Loucy (cell line): ENCODE results near the gene DIDO1.

Experiments used
- H2AFZ ChIP-seq: fragments of 200-600 bp; sonication (generic); 2 replicates; pipeline ENCODE4 v1.6.0; 2016; ENCODE audit warnings: antibody characterized with exemption, mild to moderate bottlenecking, low read length, moderate library complexity
- H3F3A ChIP-seq: fragments of 200-600 bp; 2 replicates; pipeline ENCODE4 v1.6.0; 2016; ENCODE audit warnings: antibody characterized with exemption, low read depth, mild to moderate bottlenecking
- H3K27me3 ChIP-seq: fragments of 200-600 bp; sonication (generic); 2 replicates; pipeline ENCODE4 v1.6.1; 2014; ENCODE audit warnings: low read length, mild to moderate bottlenecking; ENCODE audit not compliant: insufficient read depth, poor library complexity, severe bottlenecking
- H3K36me3 ChIP-seq: fragments of 200-600 bp; sonication (generic); 2 replicates; pipeline ENCODE4 v1.6.1; 2016; ENCODE audit warnings: low read length; ENCODE audit not compliant: insufficient read depth
- H3K4me1 ChIP-seq: fragments of 200-600 bp; sonication (generic); 2 replicates; pipeline ENCODE4 v1.5.1; 2014; ENCODE audit warnings: low read length, mild to moderate bottlenecking; ENCODE audit not compliant: insufficient read depth, poor library complexity, severe bottlenecking
- H3K4me2 ChIP-seq: fragments of 200-600 bp; sonication (generic); 2 replicates; pipeline ENCODE4 v1.6.0; 2014; ENCODE audit warnings: antibody characterized with exemption, low read length, low read depth, mild to moderate bottlenecking; ENCODE audit not compliant: poor library complexity, severe bottlenecking
- H3K4me3 ChIP-seq: fragments of 200-600 bp; sonication (generic); 2 replicates; pipeline ENCODE4 v1.5.1; 2014; ENCODE audit warnings: low read length, mild to moderate bottlenecking, mixed read lengths; ENCODE audit not compliant: poor library complexity, severe bottlenecking
- H3K79me2 ChIP-seq: fragments of 200-600 bp; sonication (generic); 2 replicates; pipeline ENCODE4 v1.6.1; 2014; ENCODE audit warnings: low read length; ENCODE audit not compliant: insufficient read depth
- H3K9ac ChIP-seq: fragments of 200-600 bp; sonication (generic); 2 replicates; pipeline ENCODE4 v1.6.0; 2014; ENCODE audit warnings: mild to moderate bottlenecking, low read depth, low read length, moderate library complexity; ENCODE audit not compliant: poor library complexity, severe bottlenecking
- H3K9me2 ChIP-seq: fragments of 200-600 bp; sonication (generic); replicated peaks from 2 replicates; pipeline ENCODE4 v1.6.1; 2016; ENCODE audit warnings: low read depth, low read length, mixed read lengths
- H3K9me3 ChIP-seq: fragments of 200-600 bp; sonication (generic); 2 replicates; pipeline ENCODE4 v1.6.1; 2014; ENCODE audit warnings: mild to moderate bottlenecking, antibody characterized with exemption, low read length, low read depth; ENCODE audit not compliant: insufficient read depth
- H4K20me1 ChIP-seq: fragments of 200-600 bp; sonication (generic); 2 replicates; pipeline ENCODE4 v1.6.0; 2014; ENCODE audit warnings: antibody characterized with exemption, low read length, mild to moderate bottlenecking; ENCODE audit not compliant: insufficient read depth, poor library complexity, severe bottlenecking
- EZH2phosphoT487 ChIP-seq: fragments of 200-600 bp; IDR thresholded peaks from 2 replicates; pipeline ENCODE4 v1.6.1; 2018; ENCODE audit warnings: antibody characterized with exemption, mild to moderate bottlenecking, moderate library complexity, borderline replicate concordance
- TF ChIP-seq, protein P1 (sequence below): fragments of 200-600 bp; sonication (generic); conservative IDR thresholded peaks from 2 replicates; pipeline ENCODE4 v1.5.1; 2014; ENCODE audit warnings: mild to moderate bottlenecking, antibody characterized with exemption, low read length

Gene DIDO1

GRCh38 chr20:62884556-62884955, 41.7 kb downstream of the DIDO1 start:
- no peak overlapping the region for H3K9ac ChIP-seq
- peaks cover 20% of the 10 kb centered on the region; the same call in 1 of the 2 replicates for H3K36me3 ChIP-seq
- H3F3A ChIP-seq, result no peaks in the 10 kb centered on the region
- H4K20me1 ChIP-seq, result no peaks in the 10 kb centered on the region
- H2AFZ ChIP-seq, result no peak overlapping the region
- H3K4me3 ChIP-seq, result no peak overlapping the region
- no peaks in the 10 kb centered on the region for H3K4me1 ChIP-seq
- no peaks in the 10 kb centered on the region for H3K79me2 ChIP-seq
- H3K9me2 ChIP-seq, result no peaks in the 10 kb centered on the region
- H3K4me2 ChIP-seq, result no peak overlapping the region
- no peaks in the 10 kb centered on the region for H3K27me3 ChIP-seq
- no peaks in the 10 kb centered on the region for H3K9me3 ChIP-seq
- TF ChIP-seq, protein P1, sequence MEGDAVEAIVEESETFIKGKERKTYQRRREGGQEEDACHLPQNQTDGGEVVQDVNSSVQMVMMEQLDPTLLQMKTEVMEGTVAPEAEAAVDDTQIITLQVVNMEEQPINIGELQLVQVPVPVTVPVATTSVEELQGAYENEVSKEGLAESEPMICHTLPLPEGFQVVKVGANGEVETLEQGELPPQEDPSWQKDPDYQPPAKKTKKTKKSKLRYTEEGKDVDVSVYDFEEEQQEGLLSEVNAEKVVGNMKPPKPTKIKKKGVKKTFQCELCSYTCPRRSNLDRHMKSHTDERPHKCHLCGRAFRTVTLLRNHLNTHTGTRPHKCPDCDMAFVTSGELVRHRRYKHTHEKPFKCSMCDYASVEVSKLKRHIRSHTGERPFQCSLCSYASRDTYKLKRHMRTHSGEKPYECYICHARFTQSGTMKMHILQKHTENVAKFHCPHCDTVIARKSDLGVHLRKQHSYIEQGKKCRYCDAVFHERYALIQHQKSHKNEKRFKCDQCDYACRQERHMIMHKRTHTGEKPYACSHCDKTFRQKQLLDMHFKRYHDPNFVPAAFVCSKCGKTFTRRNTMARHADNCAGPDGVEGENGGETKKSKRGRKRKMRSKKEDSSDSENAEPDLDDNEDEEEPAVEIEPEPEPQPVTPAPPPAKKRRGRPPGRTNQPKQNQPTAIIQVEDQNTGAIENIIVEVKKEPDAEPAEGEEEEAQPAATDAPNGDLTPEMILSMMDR, result no peak
- no peak for TF ChIP-seq EZH2phosphoT487

DNA sequence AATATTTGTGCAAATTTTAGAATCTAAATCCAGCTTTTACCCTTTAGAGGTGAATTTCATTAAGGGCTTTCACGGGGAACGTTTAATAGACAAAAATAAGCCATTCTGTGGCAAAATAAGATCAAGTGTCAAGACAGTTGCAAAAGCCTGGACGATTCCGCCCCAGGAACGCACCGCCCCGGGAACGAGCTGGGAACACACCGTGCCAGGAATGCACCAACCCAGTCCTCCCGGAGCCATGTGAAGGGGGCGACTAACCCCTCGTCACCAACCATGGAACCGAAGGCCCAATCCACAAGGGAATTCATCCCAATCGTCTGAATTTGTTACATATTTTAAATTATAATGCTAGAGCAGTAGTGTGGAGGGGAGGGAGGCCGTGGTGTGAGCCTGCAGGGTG, 43.9 kb downstream of the DIDO1 start:
- no peak overlapping the region for H3K4me3 ChIP-seq
- H3K27me3 ChIP-seq, result no peaks in the 10 kb centered on the region
- H3K4me2 ChIP-seq, result no peak overlapping the region
- TF ChIP-seq EZH2phosphoT487, result no peak
- TF ChIP-seq, protein P1, result no peak
- H3K9ac ChIP-seq, result no peak overlapping the region
- H4K20me1 ChIP-seq, result no peaks in the 10 kb centered on the region
- no peaks in the 10 kb centered on the region for H3K9me2 ChIP-seq
- H3K36me3 ChIP-seq, result no peaks in the 10 kb centered on the region; the same call in 1 of the 2 replicates
- no peaks in the 10 kb centered on the region for H3K79me2 ChIP-seq
- H3F3A ChIP-seq, result peaks cover 5% of the 10 kb centered on the region; the same call in 1 of the 2 replicates
- H2AFZ ChIP-seq, result no peak overlapping the region
- no peaks in the 10 kb centered on the region for H3K9me3 ChIP-seq
- H3K4me1 ChIP-seq, result no peaks in the 10 kb centered on the region

GRCh38 chr20:62881662-62882395, 44.5 kb downstream of the DIDO1 start:
- Histone ChIP-seq H3K4me1 (no peaks in the 10 kb centered on the region), H2AFZ (no peak overlapping the region), H3K9ac (no peak overlapping the region), H3K4me3 (no peak overlapping the region), H3K36me3 (no peaks in the 10 kb centered on the region; the same call in 1 of the 2 replicates), H3K27me3 (no peaks in the 10 kb centered on the region), H3F3A (peaks cover 6% of the 10 kb centered on the region; the same call in 1 of the 2 replicates), H3K4me2 (no peak overlapping the region), H4K20me1 (no peaks in the 10 kb centered on the region), H3K79me2 (no peaks in the 10 kb centered on the region), H3K9me2 (no peaks in the 10 kb centered on the region), H3K9me3 (no peaks in the 10 kb centered on the region)
- TF ChIP-seq EZH2phosphoT487, result no peak
- TF ChIP-seq, protein P1, result no peak
